NK-92 treated with Interleukin-12 subunit alpha and Interleukin-12 subunit beta, amount 100 ng/mL, for 24 hours (cell line): ENCODE measurements around the gene C17orf107.
A peak's percentile ranks its signal among the peaks of the same experiment; 100 is the strongest.
"Not testable (repeated sequence)": the region's sequence is repeated elsewhere in the genome, so short reads cannot be mapped to it uniquely, and the experiment has no call there.

Experiments used
- DNase-seq: peaks from one replicate; lab custom pipeline; 2025; lab: John Stamatoyannopoulos, UW

Gene C17orf107

GRCh38 chr17:4901108-4901647, 1.8 kb downstream of the C17orf107 start:
- no peak for DNase-seq

GRCh38 chr17:4901648-4902344, 2.5 kb downstream of the C17orf107 start:
- no peak for DNase-seq

DNA sequence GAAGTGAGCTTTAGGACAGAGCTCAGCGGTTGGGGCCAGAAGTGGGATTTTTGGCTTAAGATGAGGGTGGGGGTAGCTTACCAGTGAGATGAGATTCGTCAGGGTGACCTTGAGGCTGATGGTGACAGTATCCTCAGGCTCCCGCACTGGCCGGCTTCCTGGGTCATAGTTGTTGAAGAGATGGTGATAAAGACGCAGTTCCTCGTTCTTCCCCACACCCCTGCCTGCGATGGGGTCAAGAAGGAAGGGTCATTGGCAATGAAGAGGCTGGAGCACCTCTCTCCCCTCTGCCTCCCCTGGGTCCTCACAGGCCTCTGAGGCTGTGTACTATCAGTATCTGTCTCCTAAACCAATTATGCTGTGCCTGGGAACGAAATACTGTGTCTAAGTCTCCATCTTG, 3.2 kb downstream of the C17orf107 start:
- DNase-seq: no peak

DNA sequence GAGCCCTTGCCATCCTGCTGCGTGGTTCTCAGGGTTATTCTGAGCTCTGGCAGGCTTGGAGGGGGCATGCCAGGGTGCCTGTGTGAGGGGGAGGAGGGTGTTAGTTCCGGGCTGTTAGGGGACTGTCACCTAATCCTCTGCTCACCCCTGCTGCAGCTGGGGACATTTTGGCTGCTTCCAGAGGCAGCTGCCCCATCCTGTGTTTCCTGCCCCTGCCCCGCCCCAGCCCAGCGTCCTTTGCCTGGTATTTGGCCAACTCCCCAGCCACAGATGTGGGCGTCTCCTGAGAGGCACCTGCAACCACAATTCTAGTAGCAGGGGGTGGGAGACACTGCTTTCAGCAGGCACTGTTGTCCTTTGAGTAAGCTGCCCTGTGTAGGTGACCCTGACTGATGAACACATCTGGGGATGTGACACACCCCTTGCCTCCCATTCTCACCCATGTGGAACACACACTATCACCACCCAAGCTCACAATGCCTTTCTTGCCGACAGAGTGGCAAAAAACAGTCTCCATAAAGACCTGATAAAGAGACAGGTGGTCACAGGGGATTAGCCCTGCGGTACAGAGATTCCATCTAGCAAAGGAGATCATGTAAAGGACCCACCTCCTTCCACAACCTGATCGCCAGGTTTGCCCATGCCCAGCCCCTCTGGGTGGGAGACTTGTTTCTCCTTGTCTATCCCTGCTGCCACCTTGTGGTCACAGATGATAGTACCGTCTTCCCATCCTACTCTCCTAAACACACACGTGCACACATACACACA, 3.9 kb downstream of the C17orf107 start, which contains the start of gene CHRNE:
TSS of gene CHRNE (minus strand) at position 48 of the 768 bp plus-strand sequence. CDS start at position 13, 35 bp downstream.
- peak; percentile 30 for DNase-seq

DNA sequence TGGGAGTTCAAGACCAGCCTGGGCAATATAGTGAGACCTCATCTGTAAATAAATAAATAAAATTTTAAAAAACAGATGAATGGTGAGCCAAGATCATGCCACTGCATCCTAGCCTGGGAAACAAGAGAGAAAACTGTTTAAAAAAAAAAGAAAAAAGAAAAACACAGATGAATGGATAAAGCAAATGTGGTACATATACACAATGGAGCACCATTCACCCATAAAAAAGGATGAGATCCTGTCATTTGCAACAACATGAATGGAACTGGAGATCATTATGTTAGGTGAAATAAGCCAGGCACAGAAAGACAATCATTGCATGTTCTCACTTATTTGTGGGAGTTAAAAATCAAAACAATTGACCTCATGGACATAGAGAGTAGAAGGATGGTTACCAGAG, 7.3 kb downstream of the C17orf107 start:
- not testable (repeated sequence) for DNase-seq

DNA sequence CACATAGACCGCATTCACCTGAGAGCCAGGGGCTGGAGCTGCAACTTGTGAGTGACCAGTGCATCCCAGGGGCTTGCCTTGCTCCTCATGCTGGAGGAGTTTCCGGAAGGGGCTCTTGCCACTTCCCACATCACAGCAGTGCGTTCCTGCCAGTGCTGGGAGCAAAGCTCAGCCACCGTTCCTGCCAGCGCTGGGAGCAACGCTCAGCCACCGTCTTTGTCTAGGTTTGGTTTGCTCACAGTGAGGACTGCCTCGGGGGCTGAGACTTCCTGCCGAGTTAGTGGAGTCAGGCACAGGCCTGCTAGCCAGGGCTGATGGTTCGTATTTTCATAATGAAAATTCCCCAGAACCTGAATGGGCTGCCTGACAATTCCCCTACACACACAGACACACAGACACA, 9.0 kb downstream of the C17orf107 start:
- DNase-seq: no peak

DNA sequence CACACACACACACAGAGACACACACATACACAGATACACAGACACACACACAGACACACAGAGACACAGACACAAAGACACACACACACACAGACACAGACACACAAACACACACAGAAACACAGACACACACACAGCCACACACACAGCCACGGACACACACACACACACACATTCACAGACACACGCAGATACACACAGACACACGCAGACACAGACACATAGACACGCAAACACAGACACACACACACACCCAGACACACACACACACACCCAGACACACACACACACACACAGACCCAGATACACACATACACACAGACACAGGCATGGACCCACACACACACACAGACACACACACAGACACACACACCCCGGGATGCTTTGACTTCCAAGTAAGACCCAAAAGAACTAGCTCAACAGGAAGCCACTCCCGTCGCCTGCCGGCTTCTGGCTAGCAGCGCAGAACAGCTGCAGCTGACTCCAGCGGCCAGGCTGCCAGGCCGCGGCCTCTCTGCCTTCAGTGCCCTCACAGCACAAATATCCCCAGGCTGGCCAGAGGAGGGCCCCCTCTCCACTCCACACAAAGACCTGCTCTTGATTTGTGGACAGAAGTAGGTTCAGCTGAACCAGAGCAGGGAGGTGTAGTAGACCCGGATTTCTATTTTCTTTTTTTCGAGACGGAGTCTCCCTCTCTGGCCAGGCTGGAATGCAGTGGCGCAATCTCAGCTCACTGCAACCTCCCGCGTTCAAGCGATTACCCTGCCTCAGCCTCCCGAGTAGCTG, 9.6 kb downstream of the C17orf107 start:
- DNase-seq: no peak

DNA sequence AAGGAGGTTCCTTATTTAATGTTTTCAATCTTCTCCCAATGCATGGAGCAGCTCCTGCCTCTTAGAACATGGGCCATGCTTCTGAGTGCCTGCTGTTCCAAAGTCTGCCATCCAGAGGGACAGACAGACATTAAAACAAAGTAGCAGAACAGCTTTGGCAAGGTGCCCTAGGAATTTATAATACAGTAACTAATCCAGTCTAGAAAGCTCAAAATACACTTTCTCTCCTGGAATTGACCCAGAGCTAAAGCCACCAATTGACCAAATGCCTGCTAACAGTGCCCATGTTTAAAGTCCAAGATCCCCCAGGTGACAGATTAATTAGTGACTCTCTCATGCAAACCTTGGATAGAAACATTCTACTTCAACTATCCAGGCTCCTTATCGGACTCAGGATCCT, 14.7 kb downstream of the C17orf107 start:
- no peak for DNase-seq

GRCh38 chr17:4914551-4914950, 15.2 kb downstream of the C17orf107 start:
- DNase-seq: not testable (repeated sequence)

- DNase-seq: no peak
These were observed 20.2 kb downstream of the C17orf107 start for GRCh38 chr17:4919511-4920047.

DNA sequence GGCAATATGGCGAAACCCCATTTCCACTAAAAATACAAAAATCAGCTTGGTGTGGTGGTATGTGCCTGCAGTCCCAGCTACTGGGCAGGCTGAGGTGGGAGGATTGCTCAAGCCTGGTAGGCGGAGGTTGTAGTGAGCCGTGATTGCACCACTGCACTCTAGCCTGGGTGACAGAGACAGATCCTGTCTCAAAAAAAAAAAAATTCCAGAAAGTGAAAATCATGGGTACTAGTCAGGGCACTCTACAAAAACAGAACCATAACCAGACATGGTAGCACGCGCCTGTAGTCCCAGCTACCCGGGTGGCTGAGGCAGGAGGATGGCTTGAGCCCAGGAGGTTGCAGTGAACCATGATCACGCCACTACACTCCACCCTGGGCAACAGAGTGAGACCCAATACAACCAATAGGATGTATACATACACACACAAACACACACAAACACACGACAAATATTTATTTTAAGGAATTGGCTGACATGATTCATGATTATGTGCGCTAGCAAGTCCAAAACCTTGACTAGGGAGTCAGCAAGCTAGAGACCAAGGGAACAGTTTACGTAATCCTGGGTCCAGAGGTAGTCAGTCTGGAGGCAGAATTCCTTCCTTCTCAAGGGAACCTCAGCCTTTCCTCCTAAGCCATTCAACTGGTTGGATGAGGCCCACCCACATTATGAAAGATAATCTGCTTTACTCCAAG, 21.2 kb downstream of the C17orf107 start:
- no peak for DNase-seq

DNA sequence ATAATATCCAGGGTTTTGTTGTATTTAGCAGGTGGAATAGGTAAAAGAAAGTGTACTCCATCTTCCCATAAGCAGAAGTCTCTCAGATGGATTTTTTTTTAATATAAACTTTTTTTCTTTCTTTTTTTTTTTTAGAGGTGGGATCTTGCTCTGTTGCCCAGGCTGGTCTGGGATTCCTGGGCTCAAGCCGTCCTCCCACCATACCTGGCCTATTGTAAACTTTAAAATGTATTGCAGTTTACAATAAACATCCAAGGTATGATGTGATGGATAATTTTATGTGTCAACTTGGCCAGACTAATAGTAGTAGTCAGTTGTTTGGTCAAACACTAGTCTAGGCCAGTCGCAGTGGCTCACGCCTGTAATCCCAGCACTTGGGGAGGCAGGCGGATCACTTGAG, 22.0 kb downstream of the C17orf107 start:
- no peak for DNase-seq

GRCh38 chr17:4926577-4927335, 27.4 kb downstream of the C17orf107 start:
- not testable (repeated sequence) for DNase-seq

DNA sequence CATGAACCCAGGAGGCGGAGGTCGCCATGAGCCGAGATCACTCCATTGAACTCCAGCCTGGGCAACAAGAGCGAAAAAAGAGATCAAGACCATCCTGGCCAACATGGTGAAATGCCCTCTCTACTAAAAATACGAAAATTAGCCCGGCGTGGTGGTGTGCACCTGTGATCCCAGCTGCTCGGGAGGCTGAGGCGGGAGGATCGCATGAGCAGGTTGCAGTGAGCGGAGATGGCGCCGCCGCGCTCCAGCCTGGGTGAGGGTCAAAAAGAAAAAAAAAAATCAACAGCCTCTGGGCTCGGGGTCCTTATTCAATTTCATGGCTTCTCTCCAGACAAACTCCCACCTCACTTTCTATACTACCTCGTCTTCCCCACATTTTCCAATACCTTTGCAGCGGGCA, 29.5 kb downstream of the C17orf107 start:
- no peak for DNase-seq

DNA sequence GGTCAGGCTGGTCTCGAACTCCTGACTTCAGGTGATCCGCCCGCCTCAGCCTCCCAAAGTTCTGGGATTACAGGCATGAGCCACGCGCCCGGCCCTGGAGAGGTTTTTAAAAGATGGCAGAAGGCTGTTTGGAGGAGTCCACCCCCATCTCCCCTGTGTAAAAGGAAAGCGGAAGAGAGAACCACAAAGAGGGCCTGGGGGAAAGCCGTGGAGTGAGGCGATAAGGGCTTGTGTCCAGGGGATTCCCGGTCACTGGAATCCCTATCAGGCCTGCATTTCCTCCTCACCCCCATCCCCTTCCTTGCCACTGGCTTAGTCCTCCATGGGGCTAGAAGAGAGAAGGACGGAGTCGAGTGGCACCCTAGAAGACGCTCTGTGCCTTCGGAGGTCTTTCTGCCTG, 32.6 kb downstream of the C17orf107 start, which contains the start of gene GP1BA:
TSS of gene GP1BA (plus strand) at position 315 of the 400 bp plus-strand sequence. CDS start 328 bp downstream, outside the sequence.
- no peak for DNase-seq

DNA sequence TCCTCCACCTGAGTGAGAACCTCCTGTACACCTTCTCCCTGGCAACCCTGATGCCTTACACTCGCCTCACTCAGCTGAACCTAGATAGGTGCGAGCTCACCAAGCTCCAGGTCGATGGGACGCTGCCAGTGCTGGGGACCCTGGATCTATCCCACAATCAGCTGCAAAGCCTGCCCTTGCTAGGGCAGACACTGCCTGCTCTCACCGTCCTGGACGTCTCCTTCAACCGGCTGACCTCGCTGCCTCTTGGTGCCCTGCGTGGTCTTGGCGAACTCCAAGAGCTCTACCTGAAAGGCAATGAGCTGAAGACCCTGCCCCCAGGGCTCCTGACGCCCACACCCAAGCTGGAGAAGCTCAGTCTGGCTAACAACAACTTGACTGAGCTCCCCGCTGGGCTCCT, 33.4 kb downstream of the C17orf107 start:
- DNase-seq: no peak

GRCh38 chr17:4933646-4934045, 34.3 kb downstream of the C17orf107 start:
- DNase-seq: no peak

GRCh38 chr17:4934173-4934979, 35.0 kb downstream of the C17orf107 start:
- peak; percentile 18 for DNase-seq

- DNase-seq: no peak
These were observed 36.3 kb downstream of the C17orf107 start for GRCh38 chr17:4935650-4936049.

- DNase-seq: no peak
These were observed 37.1 kb downstream of the C17orf107 start for GRCh38 chr17:4936436-4936835.
